HG02678 (cell line): ENCODE measurements around the gene FSD2.
A peak's percentile ranks its signal among the peaks of the same experiment; 100 is the strongest.
"Not testable (repeated sequence)": the region's sequence is repeated elsewhere in the genome, so short reads cannot be mapped to it uniquely, and the experiment has no call there.

Source experiments
- ATAC-seq: cut with Tn5 transposase; IDR thresholded peaks from one replicate; pipeline ENCODE4 v1.9.1; 2021; ENCODE audit warnings: mild to moderate bottlenecking, moderate library complexity; ENCODE audit not compliant: unreplicated experiment

FSD2 gene

DNA sequence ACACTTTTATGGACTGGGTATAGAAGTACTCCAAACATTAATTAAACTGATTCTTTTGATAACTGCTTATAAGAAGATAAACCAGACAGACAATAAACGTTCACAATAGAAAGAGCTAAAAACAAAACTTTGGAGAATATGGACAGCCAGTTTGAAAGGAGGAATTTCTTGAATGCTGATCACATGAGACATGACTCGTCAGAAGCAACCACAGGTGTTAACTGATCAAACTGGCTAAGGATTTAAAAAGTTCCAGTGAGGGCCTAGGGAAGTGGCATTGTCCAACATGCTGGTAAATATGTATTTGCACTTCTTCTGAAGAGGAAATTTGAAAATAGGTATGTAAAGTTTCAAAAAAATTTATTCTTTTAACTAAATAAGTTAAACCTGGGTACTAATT, 66.8 kb downstream of the FSD2 start:
- ATAC-seq: no peak

DNA sequence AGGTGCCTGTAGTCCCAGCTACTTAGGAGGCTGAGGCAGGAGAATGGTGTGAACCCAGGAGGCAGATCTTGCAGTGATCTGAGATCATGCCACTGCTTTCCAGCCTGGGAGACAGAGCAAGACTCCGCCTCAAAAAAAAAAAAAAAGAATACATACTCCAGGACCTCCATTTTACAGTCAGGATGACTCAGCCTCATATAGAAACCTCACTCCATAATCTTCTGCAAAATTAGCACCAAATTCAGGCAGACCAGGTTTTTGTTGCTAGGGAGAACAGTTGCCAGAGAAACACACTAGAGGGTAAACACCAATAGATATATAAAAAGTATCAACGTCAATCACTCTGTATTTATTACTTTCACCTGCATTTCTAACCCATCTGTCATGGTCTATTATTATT, 67.9 kb downstream of the FSD2 start:
- no peak for ATAC-seq

DNA sequence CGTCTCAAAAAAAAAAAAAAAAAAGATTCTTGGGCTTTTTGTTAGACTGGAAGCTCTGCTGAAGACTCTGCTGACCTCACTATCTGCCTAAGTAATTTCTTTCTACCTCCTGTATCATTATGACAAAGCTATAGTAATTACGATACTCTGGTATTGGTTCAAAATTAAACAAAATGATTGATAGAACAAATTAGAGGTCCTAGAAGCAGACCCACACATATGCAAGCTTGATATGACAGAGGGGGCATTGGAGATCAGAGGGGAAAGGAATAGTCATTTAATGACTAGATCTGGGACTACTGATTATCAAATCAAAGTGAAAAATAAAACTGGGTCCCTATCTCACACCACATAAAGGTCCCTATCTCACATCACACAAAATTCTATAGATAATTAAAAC, 74.3 kb downstream of the FSD2 start:
- ATAC-seq: no peak

DNA sequence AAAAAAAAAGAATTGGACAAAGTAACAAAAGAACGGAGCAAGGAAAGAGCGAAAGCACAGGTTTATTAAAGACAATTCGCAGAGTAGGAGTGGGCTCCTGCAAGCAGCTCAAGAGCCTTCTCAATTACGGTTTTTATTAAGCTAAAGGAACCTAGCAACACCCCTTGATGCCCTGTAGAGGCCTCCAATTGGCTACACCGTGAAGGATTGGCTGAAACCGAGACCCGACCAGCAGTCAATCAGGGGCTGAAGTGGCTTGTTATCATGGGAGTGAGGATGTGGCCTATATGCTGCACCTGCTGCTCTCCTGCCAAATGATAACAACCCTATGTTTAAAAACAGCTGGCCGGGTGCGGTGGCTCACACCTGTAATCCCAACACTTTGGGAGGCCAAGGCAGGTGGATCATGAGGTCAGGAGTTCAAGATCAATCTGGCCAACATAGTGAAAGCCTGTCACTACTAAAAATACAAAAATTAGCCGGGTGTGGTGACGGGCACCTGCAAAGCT, 75.8 kb downstream of the FSD2 start:
- no peak for ATAC-seq

DNA sequence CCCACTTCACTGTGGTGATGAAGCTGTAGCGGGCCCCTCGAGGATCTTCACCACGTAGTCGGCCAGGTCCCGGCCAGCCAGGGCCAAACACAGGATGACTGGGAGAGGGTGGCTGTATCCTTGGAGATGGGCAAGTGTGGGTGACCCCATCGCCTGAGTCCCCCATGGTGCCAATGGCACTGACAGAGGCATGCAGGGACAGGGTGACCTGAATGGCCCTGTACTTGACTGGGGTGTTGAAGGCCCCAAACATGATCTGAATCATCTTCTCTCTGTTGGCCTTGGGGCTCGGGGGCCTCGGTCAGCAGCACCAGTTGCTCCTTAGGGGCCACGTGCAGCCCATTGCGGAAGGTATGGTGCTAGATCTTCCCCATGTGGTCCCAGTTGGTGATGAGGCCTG, 79.1 kb downstream of the FSD2 start:
- no peak for ATAC-seq

DNA sequence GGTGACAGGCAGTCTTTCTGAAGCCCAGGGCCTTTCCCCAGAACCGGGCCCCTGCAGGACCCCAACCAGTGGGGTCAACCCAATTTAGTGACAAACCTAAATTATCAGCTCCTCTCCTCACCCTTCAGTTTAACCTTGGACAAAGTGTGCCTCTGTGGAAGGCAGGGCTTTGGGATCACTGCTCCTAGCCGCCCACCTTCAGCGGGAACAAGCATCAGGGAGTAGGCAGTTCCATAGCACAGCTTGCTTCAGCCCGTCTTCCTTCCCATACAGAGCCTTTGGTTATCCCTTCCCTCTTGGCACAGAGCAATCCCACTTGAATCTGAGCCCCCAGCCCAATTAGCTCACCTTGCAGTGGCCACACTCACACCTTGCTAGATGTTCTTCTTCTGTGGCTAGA, 90.9 kb downstream of the FSD2 start:
- ATAC-seq: no peak

DNA sequence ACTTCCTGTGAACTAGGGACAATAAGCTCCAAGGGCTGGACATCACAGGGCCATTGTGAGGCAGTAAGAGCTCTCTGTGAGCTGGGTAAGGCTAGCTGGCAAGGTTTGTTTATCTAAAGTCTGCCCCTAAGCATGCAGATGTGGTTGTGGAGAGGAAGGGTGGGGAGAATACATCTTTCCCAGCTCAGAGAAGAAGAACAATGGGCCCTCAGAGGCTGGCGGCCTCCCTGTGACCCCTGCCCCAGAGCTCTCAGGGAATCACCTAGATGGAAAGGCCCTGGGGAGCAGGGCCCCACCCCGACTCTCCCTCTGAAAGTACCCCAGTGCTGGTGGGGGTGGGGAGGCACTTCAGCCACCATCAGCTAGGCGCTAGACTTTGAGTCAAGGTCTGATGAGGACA, 91.9 kb downstream of the FSD2 start:
- no peak for ATAC-seq

DNA sequence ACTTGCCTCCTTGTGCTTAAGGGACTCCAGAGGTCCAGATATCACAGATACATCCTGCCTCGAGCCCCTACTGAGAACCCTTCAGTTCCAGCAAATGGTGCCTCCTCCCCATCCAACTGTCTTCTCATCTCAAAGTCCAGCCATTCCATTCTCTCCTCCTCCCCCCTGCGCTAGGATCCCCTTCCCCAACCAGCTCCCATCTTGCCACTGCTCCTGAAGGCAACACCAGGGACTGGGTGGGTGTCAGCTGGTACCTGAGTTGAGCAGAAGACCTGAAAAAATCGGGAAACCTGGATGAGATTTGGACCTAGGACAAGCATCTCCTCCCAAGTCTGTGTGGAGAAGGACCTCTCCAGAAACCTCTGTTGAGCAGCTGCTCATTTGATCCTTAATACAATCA, 93.8 kb downstream of the FSD2 start:
- ATAC-seq: no peak

DNA sequence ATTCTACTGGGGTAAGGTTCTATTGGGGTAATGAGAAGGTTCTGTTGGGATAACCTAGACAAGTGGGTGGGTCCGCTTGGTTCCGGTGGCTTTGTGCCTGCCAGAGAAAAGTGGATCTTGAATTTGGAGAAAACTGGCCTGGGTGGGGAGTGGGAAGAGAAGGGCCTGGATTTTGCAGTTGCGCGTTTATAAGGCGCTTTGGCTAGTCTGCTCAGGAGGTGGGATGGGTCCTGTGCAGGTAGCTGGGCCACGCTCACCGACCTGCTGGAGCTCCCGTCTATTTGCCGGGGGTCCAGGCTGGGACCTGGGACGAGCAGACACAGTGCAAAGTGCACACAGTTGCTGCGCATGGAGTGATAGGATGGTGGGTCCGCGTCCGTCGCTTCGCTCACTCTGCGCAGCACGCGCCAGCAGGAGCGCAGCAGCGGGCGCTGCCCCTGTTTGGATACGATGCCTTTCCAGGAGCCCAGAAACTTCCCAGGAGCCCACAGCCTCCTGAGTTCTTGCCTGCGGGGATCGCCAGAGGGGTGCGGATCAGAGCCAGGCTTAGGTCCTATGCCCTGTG, 94.9 kb downstream of the FSD2 start:
- ATAC-seq: no peak

DNA sequence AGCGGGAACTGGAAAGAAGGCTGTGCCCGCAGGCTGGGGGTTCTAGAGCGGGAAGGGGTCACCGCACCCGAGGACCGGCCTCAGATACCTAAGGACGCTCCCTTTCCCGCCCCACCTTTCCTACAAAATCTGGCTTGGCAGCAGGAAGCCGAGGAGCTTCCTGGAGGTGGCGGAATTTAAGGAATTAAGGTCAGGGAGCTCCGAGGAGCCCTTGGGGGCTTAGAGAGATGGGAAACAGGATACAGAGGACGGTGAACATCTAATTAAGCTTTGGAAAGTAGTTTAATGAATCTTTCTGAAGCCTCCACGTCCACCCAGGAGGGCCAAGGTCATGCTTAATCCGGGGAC, 95.7 kb downstream of the FSD2 start:
- no peak for ATAC-seq

DNA sequence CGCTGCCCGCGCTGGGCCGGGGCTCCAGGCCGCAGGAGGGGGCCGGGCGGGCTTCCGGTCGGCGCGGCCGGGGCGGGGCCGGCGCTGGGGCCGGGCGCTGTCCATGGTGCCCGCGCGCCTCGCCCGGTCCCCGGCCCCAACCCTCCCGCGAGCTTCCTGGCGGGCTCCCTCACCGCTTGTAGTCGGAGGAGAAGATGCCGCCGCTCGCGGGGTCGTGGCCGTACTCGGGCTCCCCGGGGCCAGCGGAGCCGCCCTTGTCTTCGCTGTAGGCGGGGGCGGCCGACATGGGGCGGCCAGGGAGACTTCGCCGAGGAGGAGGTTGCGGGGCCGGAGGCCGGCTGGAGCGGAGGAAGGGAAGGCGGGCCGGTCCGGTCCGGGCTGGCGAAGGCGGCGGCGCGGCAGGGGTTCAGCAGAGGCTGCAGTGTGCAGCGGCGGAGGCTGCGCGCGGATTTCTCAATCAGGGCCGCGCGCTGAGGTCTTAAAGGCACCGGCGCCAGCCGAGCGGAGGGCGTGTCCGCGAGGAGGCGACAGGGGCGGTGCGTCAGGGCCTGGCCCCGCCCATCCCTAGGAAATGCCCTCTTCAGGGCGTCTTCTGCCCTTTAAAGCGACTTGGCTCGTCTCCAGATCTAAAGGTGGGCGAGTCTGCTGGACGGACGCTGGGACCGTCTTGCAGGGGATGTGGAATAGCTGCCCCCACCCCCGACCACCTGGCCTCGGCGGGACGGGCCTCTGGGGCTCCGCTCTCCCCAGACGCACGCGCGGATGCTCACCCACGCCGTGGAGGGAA, 96.3 kb downstream of the FSD2 start, which contains the start of gene AP3B2:
AP3B2 (minus strand) TSS at position 455 of the 787 bp plus-strand sequence; CDS start at position 286, 169 bp downstream.
- peak; percentile 88 for ATAC-seq

DNA sequence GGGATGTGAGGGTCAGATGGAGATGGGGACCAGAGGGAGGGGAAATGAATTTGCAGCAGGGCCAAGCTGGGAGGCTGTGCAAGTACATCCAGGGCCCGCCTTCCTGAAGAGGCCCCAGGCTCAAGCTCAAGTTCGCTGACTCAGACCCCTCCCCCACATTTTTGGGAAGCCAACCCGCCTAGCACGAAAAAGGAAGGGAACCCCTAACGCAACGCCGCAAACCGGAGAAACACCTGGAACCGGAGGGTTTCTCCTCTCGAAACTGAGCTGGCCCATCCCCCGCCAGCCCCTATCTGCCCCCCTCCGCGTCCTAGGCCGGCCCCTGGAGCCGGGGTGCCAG, 96.8 kb downstream of the FSD2 start:
- ATAC-seq: no peak

DNA sequence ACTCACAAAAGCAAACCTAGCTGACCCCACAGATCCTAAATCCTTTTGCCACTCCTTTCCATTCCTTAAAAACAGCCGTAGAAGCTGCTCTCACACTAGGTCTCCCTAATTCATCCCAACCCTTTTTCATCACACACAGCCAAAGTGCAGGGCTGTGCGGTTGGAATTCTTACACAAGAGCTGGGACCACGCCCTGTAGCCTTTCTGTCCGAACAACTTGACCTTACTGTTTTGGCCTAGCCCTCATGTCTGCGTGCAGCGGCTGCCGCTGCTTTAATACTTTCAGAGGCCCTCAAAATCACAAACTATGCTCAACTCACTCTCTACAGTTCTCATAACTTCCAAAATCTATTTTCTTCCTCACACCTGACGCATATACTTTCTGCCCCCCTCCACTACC, 100.0 kb downstream of the FSD2 start:
- ATAC-seq: not testable (repeated sequence)
